Thyroid gland (tissue), 4 donors: Measurements from ENCODE around the gene NKAIN4.

Experiments used
- CTCF ChIP-seq, 6 experiments: fragments of 200-600 bp in 3 of 6; fragments of 450-650 bp in 3 of 6; sonication (generic) in 3 of 6; IDR thresholded peaks; one replicate each; pipeline ENCODE4 v1.5.1; 2016 to 2019; ENCODE audit warnings: antibody characterized with exemption in 6 of 6, mild to moderate bottlenecking in 2 of 6, inconsistent platforms in 1 of 6, moderate library complexity in 1 of 6
- POLR2A ChIP-seq, 2 donors: fragments of 450-650 bp; IDR thresholded peaks; one replicate each; pipeline ENCODE4 v1.6.1; 2017; ENCODE audit warnings: antibody characterized with exemption in 2 of 2, mild to moderate bottlenecking in 2 of 2, moderate library complexity in 1 of 2

GRCh38 chr20:63196768-63197470, 57.3 kb downstream of the NKAIN4 start:
- TF ChIP-seq CTCF (IDR thresholded peaks at IDR 0.05) (no peak), POLR2A (IDR thresholded peaks at IDR 0.05) (no peak)
